Neuronal stem cell (in vitro differentiated cells): ENCODE measurements around the gene FAM47C. TPM values are rescaled to one million over a fixed set of nuclear protein-coding genes. Genes with fewer than 3 reads are reported as not detected.
A peak's percentile ranks its signal among the peaks of the same experiment; 100 is the strongest.
"Not testable (repeated sequence)": the region's sequence is repeated elsewhere in the genome, so short reads cannot be mapped to it uniquely, and the experiment has no call there.

Experiments used
- DNase-seq: peaks from one replicate; pipeline ENCODE4 v3.0.0-alpha.2; 2013; ENCODE audit warnings: low spot score
- H2AFZ ChIP-seq: one replicate; pipeline ENCODE4 v1.6.1; 2013; ENCODE audit warnings: mild to moderate bottlenecking, low read length, inconsistent platforms
- H2AK5ac ChIP-seq: 2 replicates; pipeline ENCODE4 v1.6.1; 2013; ENCODE audit warnings: low read depth, mild to moderate bottlenecking, inconsistent platforms, low read length, moderate library complexity, mixed read lengths
- H2BK120ac ChIP-seq: 2 replicates; pipeline ENCODE4 v1.6.1; 2013; ENCODE audit warnings: low read depth, mild to moderate bottlenecking, inconsistent platforms, low read length, moderate library complexity, mixed read lengths
- H2BK12ac ChIP-seq: one replicate; pipeline ENCODE4 v1.6.1; 2013; ENCODE audit warnings: low read length, inconsistent platforms
- H2BK15ac ChIP-seq: 2 replicates; pipeline ENCODE4 v1.6.1; 2013; ENCODE audit warnings: mild to moderate bottlenecking, low read length, inconsistent platforms, mixed read lengths
- H2BK5ac ChIP-seq: one replicate; pipeline ENCODE4 v1.6.1; 2013; ENCODE audit warnings: inconsistent platforms, mild to moderate bottlenecking, low read length, moderate library complexity
- H3K14ac ChIP-seq: one replicate; pipeline ENCODE4 v1.6.1; 2013; ENCODE audit warnings: low read length, inconsistent platforms
- H3K18ac ChIP-seq: 2 replicates; pipeline ENCODE4 v1.6.1; 2013; ENCODE audit warnings: low read length, inconsistent platforms
- H3K23ac ChIP-seq: 2 replicates; pipeline ENCODE4 v1.6.1; 2013; ENCODE audit warnings: low read depth, mild to moderate bottlenecking, mixed read lengths, low read length, inconsistent platforms; ENCODE audit not compliant: poor library complexity
- H3K27ac ChIP-seq: replicated peaks from 3 replicates; pipeline ENCODE4 v1.5.1; 2013; ENCODE audit warnings: low read length, inconsistent platforms
- H3K27me3 ChIP-seq, 3 experiments: 2 replicates each; pipeline ENCODE4 v1.6.1; 2013; ENCODE audit warnings: low read length in 3 of 3, mild to moderate bottlenecking in 2 of 3, inconsistent platforms in 1 of 3, low read depth in 1 of 3, mixed read lengths in 1 of 3, moderate library complexity in 1 of 3; ENCODE audit not compliant: control insufficient read depth in 3 of 3, insufficient read depth in 3 of 3
- H3K36me3 ChIP-seq, 2 donors: replicated peaks in 1 of 2; 2 replicates each; pipeline ENCODE4 v1.6.1; 2013; ENCODE audit warnings: low read length in 2 of 2; ENCODE audit not compliant: control insufficient read depth in 2 of 2, insufficient read depth in 2 of 2
- H3K4ac ChIP-seq: 2 replicates; pipeline ENCODE4 v1.6.1; 2013; ENCODE audit warnings: inconsistent platforms, mild to moderate bottlenecking, low read length, moderate library complexity
- H3K4me1 ChIP-seq, 2 donors: 1 replicate in 1 of 2; 2 replicates in 1 of 2; pipeline ENCODE4 v1.6.1; 2013; ENCODE audit warnings: low read length in 2 of 2, low read depth in 1 of 2; ENCODE audit not compliant: control insufficient read depth in 2 of 2, insufficient read depth in 1 of 2
- H3K4me2 ChIP-seq: one replicate; pipeline ENCODE4 v1.6.1; 2013; ENCODE audit warnings: mild to moderate bottlenecking, low read length, inconsistent platforms; ENCODE audit not compliant: insufficient read depth, poor library complexity, severe bottlenecking
- H3K4me3 ChIP-seq, 2 donors: 2 replicates each; pipeline ENCODE4 v1.5.1; 2013; ENCODE audit warnings: low read length in 2 of 2, mild to moderate bottlenecking in 2 of 2, inconsistent platforms in 1 of 2, moderate library complexity in 1 of 2
- H3K79me1 ChIP-seq: one replicate; pipeline ENCODE4 v1.6.1; 2013; ENCODE audit warnings: low read depth, mild to moderate bottlenecking, inconsistent platforms, low read length, moderate library complexity
- H3K9ac ChIP-seq: one replicate; pipeline ENCODE4 v1.6.1; 2013; ENCODE audit warnings: mild to moderate bottlenecking, low read depth, low read length, inconsistent platforms; ENCODE audit not compliant: poor library complexity
- H3K9me3 ChIP-seq, 2 donors: replicated peaks in 1 of 2; 2 replicates each; pipeline versions ENCODE3 to v1.6.1; 2013; ENCODE audit warnings: low read length in 2 of 2, mild to moderate bottlenecking in 2 of 2, inconsistent platforms in 1 of 2, low read depth in 1 of 2, mixed read lengths in 1 of 2, moderate library complexity in 1 of 2; ENCODE audit not compliant: control insufficient read depth in 2 of 2, insufficient read depth in 1 of 2
- H4K8ac ChIP-seq: one replicate; pipeline ENCODE4 v1.6.1; 2013; ENCODE audit warnings: low read depth, mild to moderate bottlenecking, inconsistent platforms, low read length, moderate library complexity
- H4K91ac ChIP-seq: one replicate; pipeline ENCODE4 v1.6.1; 2013; ENCODE audit warnings: low read length, low read depth, mild to moderate bottlenecking, inconsistent platforms; ENCODE audit not compliant: poor library complexity
- WGBS, 2 donors: extraction: QIAGEN DNeasy Blood & Tissue Kit; methylation state at CpG; one replicate each; pipeline ENCODE4 v1.1.7; 2013; ENCODE audit warnings: missing lambda C conversion rate in 2 of 2, mixed read lengths in 1 of 2; ENCODE audit not compliant: insufficient read length in 2 of 2, insufficient replicate concordance in 1 of 2; ENCODE audit errors: extremely low coverage in 2 of 2; 5-methylcytosine and 5-hydroxymethylcytosine counted together
- polyA plus RNA-seq, 2 experiments: library from polyadenylated mRNA; stranded (reverse); fragments of 200-250 nt; gene quantifications; one replicate each; pipeline ENCODE4 v1.2.3, GENCODE V29; 2013

FAM47C gene
- not detected for polyA plus RNA-seq (2013, experiment 1 of 2)
- not detected for polyA plus RNA-seq (2013, experiment 2 of 2)

DNA sequence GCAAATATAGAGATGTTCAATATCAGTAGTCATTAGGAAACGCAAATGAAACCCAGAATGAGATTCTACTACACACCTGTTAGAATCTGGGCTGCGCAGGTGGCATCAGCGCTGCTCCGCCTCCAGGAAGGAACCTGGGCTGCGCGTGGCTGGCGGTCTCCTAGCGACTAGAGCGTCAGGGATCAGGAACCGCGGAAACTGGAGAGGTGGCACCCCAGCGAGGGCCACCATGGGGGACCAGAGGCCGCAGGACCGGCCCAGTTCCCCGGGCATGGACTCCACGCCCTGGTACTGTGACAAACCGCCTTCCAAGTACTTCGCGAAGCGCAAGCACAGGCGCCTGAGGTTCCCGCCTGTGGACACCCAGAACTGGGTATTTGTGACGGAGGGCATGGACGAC lies at the start of gene FAM47C:
Gene FAM47C, plus strand, starts transcription at position 185 of the 400 bp plus-strand sequence. Its CDS starts 45 bp downstream, at position 230.
- not testable (repeated sequence) for H4K8ac ChIP-seq, H3K23ac ChIP-seq, H3K4ac ChIP-seq, H3K79me1 ChIP-seq, H2BK120ac ChIP-seq, H3K14ac ChIP-seq, H3K4me2 ChIP-seq, H2BK15ac ChIP-seq, H3K27ac ChIP-seq, DNase-seq, H2AK5ac ChIP-seq, H2AFZ ChIP-seq, H4K91ac ChIP-seq, H3K36me3 ChIP-seq, H3K9ac ChIP-seq, H2BK5ac ChIP-seq, H2BK12ac ChIP-seq, H3K4me1 ChIP-seq, H3K4me3 ChIP-seq, H3K27me3 ChIP-seq, H3K9me3 ChIP-seq, H3K18ac ChIP-seq
- WGBS, 2 donors, result no CpG with 5 or more reads among the region's 24 CpGs

DNA sequence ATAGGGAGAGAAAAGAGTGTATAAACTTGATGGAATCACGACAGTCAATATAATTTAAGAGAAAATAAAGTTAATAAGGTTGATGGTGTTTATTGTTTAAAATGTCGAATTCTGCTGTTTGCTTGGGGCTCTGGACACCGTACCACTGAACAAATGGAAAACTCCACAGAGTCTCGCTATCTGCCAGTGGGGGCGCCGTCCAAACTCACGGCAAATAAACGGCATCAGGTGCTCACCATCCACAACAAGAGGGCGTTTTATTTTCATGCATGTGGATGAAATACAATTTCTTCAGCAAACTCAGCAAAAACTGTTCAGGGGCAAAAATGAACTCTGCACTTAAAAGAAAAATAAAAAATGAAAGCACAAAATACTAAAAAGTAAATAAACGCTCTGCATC lies 46.6 kb upstream of the FAM47C start:
- no peak overlapping the region for H3K18ac ChIP-seq
- no peak overlapping the region for H2BK5ac ChIP-seq
- WGBS, 2 donors, result 20% methylated on average over 1 of the region's 10 CpGs; no CpG with 5 or more reads in 1 of the 2 donors
- H2BK120ac ChIP-seq, result no peak overlapping the region
- H2AFZ ChIP-seq, result no peak overlapping the region
- H3K79me1 ChIP-seq, result no peaks in the 10 kb centered on the region
- H2AK5ac ChIP-seq, result no peak overlapping the region
- no peaks in the 10 kb centered on the region for H3K4me1 ChIP-seq
- H3K4ac ChIP-seq, result no peak overlapping the region
- no peak overlapping the region for H3K4me2 ChIP-seq
- no peak overlapping the region for H4K8ac ChIP-seq
- no peak overlapping the region for H2BK15ac ChIP-seq
- no peak overlapping the region for H2BK12ac ChIP-seq
- DNase-seq, result no peak
- H3K14ac ChIP-seq, result no peak overlapping the region
- H3K23ac ChIP-seq, result no peak overlapping the region
- peaks cover 0 to 51% (median 7%) of the 10 kb centered on the region in 3 experiments for H3K27me3 ChIP-seq
- no peaks in the 10 kb centered on the region for H3K9me3 ChIP-seq
- H4K91ac ChIP-seq, result no peak overlapping the region
- no peak overlapping the region for H3K9ac ChIP-seq
- no peaks in the 10 kb centered on the region for H3K36me3 ChIP-seq
- H3K27ac ChIP-seq, result no peak overlapping the region
- no peak overlapping the region for H3K4me3 ChIP-seq

DNA sequence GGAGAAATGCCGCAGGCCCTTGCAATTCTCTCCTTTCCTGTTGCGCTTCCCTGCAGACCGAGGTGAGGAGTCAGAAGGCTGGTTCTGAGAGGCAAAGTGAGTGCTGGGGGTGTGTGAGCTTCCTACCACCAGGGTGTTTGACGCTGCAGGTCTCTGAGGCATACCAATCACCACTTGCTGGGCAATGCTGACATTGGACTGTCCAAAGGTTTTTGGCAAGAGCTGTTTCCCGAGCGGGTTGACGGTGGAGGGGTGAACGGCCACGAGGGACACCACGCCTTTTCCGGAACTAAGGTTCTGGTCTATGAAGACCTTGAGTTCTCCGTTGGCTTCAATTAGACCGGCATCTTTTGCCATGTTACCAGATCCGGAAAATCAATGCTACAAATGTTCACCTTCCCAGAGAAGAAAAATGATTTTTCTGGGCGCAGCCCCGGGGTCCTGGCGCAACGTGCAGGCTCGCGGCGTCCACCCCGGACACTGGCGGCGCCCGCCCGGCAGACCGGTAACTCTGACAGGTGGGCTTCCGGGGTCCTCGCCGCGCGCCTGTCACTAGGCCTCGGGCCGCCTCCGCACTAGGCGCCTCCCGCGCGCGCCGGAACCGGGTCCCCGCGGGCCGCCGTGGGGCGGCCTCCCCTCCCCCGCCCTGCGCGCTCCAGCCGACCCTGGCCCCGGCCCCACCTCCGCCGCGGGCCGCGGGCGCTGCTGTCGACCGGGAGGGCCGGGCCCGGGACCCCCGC lies 44.9 kb upstream of the FAM47C start:
- no peak overlapping the region for H2AK5ac ChIP-seq
- no peaks in the 10 kb centered on the region for H3K79me1 ChIP-seq
- H3K23ac ChIP-seq, result no peak overlapping the region
- WGBS, 2 donors, result no CpG with 5 or more reads among the region's 63 CpGs
- H2BK15ac ChIP-seq, result no peak overlapping the region
- no peak overlapping the region for H3K18ac ChIP-seq
- no peak overlapping the region for H2BK12ac ChIP-seq
- H4K91ac ChIP-seq, result no peak overlapping the region
- no peaks in the 10 kb centered on the region for H3K36me3 ChIP-seq
- no peak overlapping the region for H4K8ac ChIP-seq
- no peak overlapping the region for H2BK5ac ChIP-seq
- H3K27me3 ChIP-seq, result peaks cover 0 to 34% (median 6%) of the 10 kb centered on the region in 3 experiments
- peak overlapping the region; percentile 25 for H3K4me2 ChIP-seq
- no peaks in the 10 kb centered on the region for H3K9me3 ChIP-seq
- no peak overlapping the region for H2AFZ ChIP-seq
- H3K4me1 ChIP-seq, result no peaks in the 10 kb centered on the region
- H2BK120ac ChIP-seq, result no peak overlapping the region
- no peak overlapping the region for H3K27ac ChIP-seq
- no peak for DNase-seq
- no peak overlapping the region for H3K14ac ChIP-seq
- no peak overlapping the region for H3K9ac ChIP-seq
- peak overlapping the region in 1 of 2 donors; percentile 67 for H3K4me3 ChIP-seq
- no peak overlapping the region for H3K4ac ChIP-seq

DNA sequence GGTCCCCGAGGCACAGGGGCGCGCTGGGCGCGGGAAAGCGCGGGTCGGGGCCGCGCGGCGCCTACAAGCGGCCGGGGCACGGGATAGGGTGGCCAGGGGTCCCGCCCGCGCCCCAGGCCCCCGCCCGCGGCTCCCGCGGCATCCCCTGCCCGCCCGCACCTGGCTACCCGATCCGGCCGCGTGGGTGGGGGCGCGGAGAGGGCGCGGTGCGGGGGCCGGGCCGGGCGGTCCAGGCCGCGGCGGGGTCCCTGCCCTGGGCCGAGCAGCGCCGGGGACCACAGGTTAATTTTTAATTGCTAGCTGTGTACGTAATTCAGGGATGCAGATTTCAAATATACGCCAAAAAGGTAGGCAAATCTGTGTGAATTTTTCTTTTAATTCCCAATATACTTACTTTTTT lies 44.3 kb upstream of the FAM47C start:
- H2BK5ac ChIP-seq, result no peak overlapping the region

More for the DNA sequence above, 44.3 kb upstream of the FAM47C start:
- H3K9ac ChIP-seq, result no peak overlapping the region
- no peak overlapping the region for H3K4ac ChIP-seq
- H3K14ac ChIP-seq, result no peak overlapping the region
- no peak overlapping the region for H3K23ac ChIP-seq
- no CpG with 5 or more reads among the region's 45 CpGs for WGBS, 2 donors
- no peak overlapping the region for H4K8ac ChIP-seq
- no peak overlapping the region for H2AK5ac ChIP-seq
- no peaks in the 10 kb centered on the region for H3K4me1 ChIP-seq
- H4K91ac ChIP-seq, result no peak overlapping the region
- H2BK12ac ChIP-seq, result no peak overlapping the region
- H3K9me3 ChIP-seq, result no peaks in the 10 kb centered on the region
- no peaks in the 10 kb centered on the region for H3K36me3 ChIP-seq
- no peak overlapping the region for H3K27ac ChIP-seq
- H3K18ac ChIP-seq, result no peak overlapping the region
- H3K4me2 ChIP-seq, result peak overlapping the region; percentile 18
- H3K27me3 ChIP-seq, result peaks cover 0 to 29% (median 4%) of the 10 kb centered on the region in 3 experiments
- no peaks in the 10 kb centered on the region for H3K79me1 ChIP-seq
- H2BK120ac ChIP-seq, result no peak overlapping the region
- no peak overlapping the region for H2AFZ ChIP-seq
- H3K4me3 ChIP-seq, result peak overlapping the region; percentile 9 to 67
- H2BK15ac ChIP-seq, result no peak overlapping the region
- DNase-seq, result no peak
